CD8-positive, alpha-beta memory T cell (primary cell): ENCODE results near the gene PPP1R36. TPM values are rescaled to one million over a fixed set of nuclear protein-coding genes. Genes with fewer than 3 reads are reported as not detected.

Experiments
- CTCF ChIA-PET: fragments of 350-600 bp; sonication (Branson Sonifier 250); formaldehyde crosslinking; loops from one replicate; lab custom pipeline; 2021; ENCODE audit warnings: antibody characterized with exemption; lab: Charles Lee
- POLR2A ChIA-PET: fragments of 350-600 bp; sonication (Branson Sonifier 250); formaldehyde crosslinking; loops from one replicate; lab custom pipeline; 2021; ENCODE audit warnings: antibody characterized with exemption; lab: Charles Lee
- DNase-seq, 5 donors: peaks; one replicate each; pipeline versions ENCODE4 v3.0.0 to v3.0.0-alpha.2; 2020 to 2022; ENCODE audit warnings: mixed read lengths in 1 of 5
- H3K27ac ChIP-seq: one replicate; pipeline ENCODE4 v1.7.0; 2013; ENCODE audit warnings: low read depth, mild to moderate bottlenecking, low read length, moderate library complexity
- H3K27me3 ChIP-seq: 2 replicates; pipeline ENCODE4 v1.7.0; 2013; ENCODE audit warnings: low read length, mild to moderate bottlenecking; ENCODE audit not compliant: insufficient read depth, poor library complexity, severe bottlenecking
- H3K36me3 ChIP-seq: 2 replicates; pipeline ENCODE4 v1.7.0; 2013; ENCODE audit warnings: mild to moderate bottlenecking, low read length, moderate library complexity; ENCODE audit not compliant: insufficient read depth
- H3K4me1 ChIP-seq: 2 replicates; pipeline ENCODE4 v1.7.0; 2013; ENCODE audit warnings: mild to moderate bottlenecking, low read length, moderate library complexity; ENCODE audit not compliant: insufficient read depth
- H3K4me3 ChIP-seq: 2 replicates; pipeline ENCODE4 v1.7.0; 2013; ENCODE audit warnings: mild to moderate bottlenecking, low read length
- H3K9me3 ChIP-seq: 2 replicates; pipeline ENCODE4 v1.7.0; 2013; ENCODE audit warnings: mild to moderate bottlenecking, low read length
- H3K27ac Mint-ChIP-seq, 8 donors: one replicate each; pipeline ENCODE4 v1.8.0; 2020 to 2021; ENCODE audit warnings: mixed read lengths in 8 of 8, mild to moderate bottlenecking in 6 of 8, inconsistent platforms in 3 of 8, moderate library complexity in 3 of 8
- H3K27me3 Mint-ChIP-seq, 2 donors: one replicate each; pipeline ENCODE4 v1.8.0; 2020 to 2021; ENCODE audit warnings: mixed read lengths in 2 of 2, mild to moderate bottlenecking in 1 of 2, moderate library complexity in 1 of 2
- H3K36me3 Mint-ChIP-seq, 3 donors: one replicate each; pipeline ENCODE4 v1.8.0; 2020 to 2021; ENCODE audit warnings: mixed read lengths in 3 of 3, inconsistent platforms in 1 of 3, mild to moderate bottlenecking in 1 of 3
- H3K4me1 Mint-ChIP-seq, 3 donors: one replicate each; pipeline ENCODE4 v1.8.0; 2020 to 2021; ENCODE audit warnings: mixed read lengths in 3 of 3, inconsistent platforms in 1 of 3, mild to moderate bottlenecking in 1 of 3
- H3K4me3 Mint-ChIP-seq, 7 donors: one replicate each; pipeline ENCODE4 v1.8.0; 2020 to 2021; ENCODE audit warnings: mixed read lengths in 7 of 7, mild to moderate bottlenecking in 6 of 7, moderate library complexity in 4 of 7, inconsistent platforms in 2 of 7
- H3K9me3 Mint-ChIP-seq, 5 donors: one replicate each; pipeline ENCODE4 v1.8.0; 2020 to 2022; ENCODE audit warnings: mixed read lengths in 5 of 5, mild to moderate bottlenecking in 3 of 5, moderate library complexity in 2 of 5, inconsistent platforms in 1 of 5
- polyA plus RNA-seq: library from polyadenylated mRNA; unstranded; fragments of 300-500 nt; fragmentation: Illumina TruSeq; gene quantifications from one replicate; pipeline ENCODE4 v1.2.3, GENCODE V29; 2021
- total RNA-seq, 2 experiments: library from RNA; stranded (reverse); gene quantifications; one replicate each; pipeline ENCODE4 v1.2.3, GENCODE V29; 2021

Gene PPP1R36
- total and polyA plus RNA-seq, 3 experiments from 2014 or later = 0.22 to 0.25 (median 0.24) TPM

GRCh38 chr14:64541261-64541971 lies 8.3 kb upstream of the PPP1R36 start:
- peaks cover 18% of the 10 kb centered on the region for H3K4me1 ChIP-seq
- H3K27ac ChIP-seq = no peak overlapping the region
- H3K9me3 ChIP-seq = no peaks in the 10 kb centered on the region
- H3K4me3 Mint-ChIP-seq = peak overlapping the region; percentile 92 to 99 (median 95)
- peaks cover 0 to 6% (median 3%) of the 10 kb centered on the region in 5 donors for H3K9me3 Mint-ChIP-seq
- peaks cover 26 to 39% (median 37%) of the 10 kb centered on the region in 3 donors for H3K4me1 Mint-ChIP-seq
- ChIA-PET CTCF (interaction anchor here (2.0 to 2.2 kb wide), 2 partner anchors 10 to 36 kb away, joined by 7 to 16 read pairs; partner anchors contain the start of gene ZBTB1), POLR2A (interaction anchor here (0.6 kb wide), 2 partner anchors 13 to 1192 kb away, joined by 3 to 7 read pairs; no protein-coding TSS in a partner anchor)
- H3K27me3 Mint-ChIP-seq = peaks cover 0 to 6% of the 10 kb centered on the region in 2 donors
- no peaks in the 10 kb centered on the region for H3K36me3 ChIP-seq
- DNase-seq = peak in 2 of 5 donors; percentile 6 to 10
- H3K27me3 ChIP-seq = no peaks in the 10 kb centered on the region
- peaks cover 0 to 6% (median 0%) of the 10 kb centered on the region in 3 donors for H3K36me3 Mint-ChIP-seq
- peak overlapping the region in 3 of 8 donors; percentile 41 to 46 (median 42) for H3K27ac Mint-ChIP-seq
- H3K4me3 ChIP-seq = peak overlapping the region; percentile 92

GRCh38 chr14:64541972-64542835 lies 7.6 kb upstream of the PPP1R36 start:
- no peak overlapping the region for H3K27ac ChIP-seq
- ChIA-PET CTCF (interaction anchor here (2.2 kb wide), 1 partner anchor 37 kb away, joined by 7 read pairs; the partner anchor contains the start of gene ZBTB1), POLR2A (interaction anchor here (0.6 kb wide), 1 partner anchor 12 kb away, joined by 7 read pairs; no protein-coding TSS in a partner anchor)
- peak overlapping the region; percentile 12 to 77 (median 47) for H3K27ac Mint-ChIP-seq
- peak in 3 of 5 donors; percentile 4 to 48 (median 11) for DNase-seq
- H3K4me1 Mint-ChIP-seq = peaks cover 26 to 39% (median 37%) of the 10 kb centered on the region in 3 donors
- peaks cover 0 to 6% (median 0%) of the 10 kb centered on the region in 3 donors for H3K36me3 Mint-ChIP-seq
- H3K4me1 ChIP-seq = peaks cover 18% of the 10 kb centered on the region
- H3K4me3 Mint-ChIP-seq = peak overlapping the region; percentile 53 to 99 (median 95)
- H3K27me3 Mint-ChIP-seq = peaks cover 0 to 6% of the 10 kb centered on the region in 2 donors
- peaks cover 0 to 6% (median 3%) of the 10 kb centered on the region in 5 donors for H3K9me3 Mint-ChIP-seq
- peak overlapping the region; percentile 51 for H3K4me3 ChIP-seq
- H3K9me3 ChIP-seq = no peaks in the 10 kb centered on the region
- H3K36me3 ChIP-seq = no peaks in the 10 kb centered on the region
- no peaks in the 10 kb centered on the region for H3K27me3 ChIP-seq

DNA sequence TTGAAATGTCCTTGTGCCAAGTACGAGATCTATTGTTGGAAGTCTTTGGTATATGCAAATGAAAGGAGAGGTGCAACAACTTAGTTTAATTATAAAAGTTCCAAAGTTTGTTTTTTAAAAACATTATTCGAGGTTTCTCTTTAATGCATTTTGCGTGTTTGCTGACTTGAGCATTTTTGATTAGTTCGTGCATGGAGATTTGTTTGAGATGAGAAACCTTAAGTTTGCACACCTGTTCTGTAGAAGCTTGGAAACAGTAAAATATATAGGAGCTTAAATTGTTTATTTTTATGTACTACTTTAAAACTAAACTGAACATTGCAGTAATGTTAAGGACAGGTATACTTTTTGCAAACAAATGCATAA lies 6.9 kb upstream of the PPP1R36 start:
- POLR2A ChIA-PET = no interaction called here

DNA sequence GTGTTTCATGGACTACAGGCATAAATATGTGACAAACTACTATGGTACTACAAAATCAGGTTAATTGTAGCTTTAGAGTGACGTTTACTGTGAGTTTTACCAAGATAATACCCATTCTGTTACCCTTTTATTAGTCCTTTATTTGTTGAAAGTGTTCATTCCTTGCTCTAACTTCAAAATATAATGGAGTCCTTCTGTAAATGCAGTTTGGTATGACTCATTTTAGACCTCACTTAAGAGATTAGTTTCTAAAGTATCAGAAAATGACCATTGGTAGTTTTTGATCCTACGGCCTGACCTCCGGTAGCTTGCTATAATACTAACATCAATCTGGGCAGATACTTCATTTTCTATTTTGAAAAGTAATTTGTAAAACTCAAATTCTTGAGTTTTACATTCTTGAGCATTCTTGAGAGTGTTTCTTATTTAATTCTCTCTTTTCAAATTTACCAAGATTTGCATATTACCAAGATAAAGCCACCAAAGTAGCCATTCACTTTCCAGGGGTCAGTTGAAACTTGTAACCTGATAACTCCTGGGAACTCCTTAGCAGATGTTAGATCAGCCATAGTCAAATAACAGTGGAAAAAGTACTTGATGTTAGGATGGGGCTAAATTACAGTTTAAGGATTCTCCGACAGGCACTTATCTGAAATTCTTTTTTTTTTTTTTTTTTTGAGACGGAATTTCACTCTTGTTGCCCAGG lies 5.0 kb upstream of the PPP1R36 start:
- Histone ChIP-seq H3K9me3 (no peaks in the 10 kb centered on the region), H3K27me3 (no peaks in the 10 kb centered on the region), H3K4me1 (peaks cover 17% of the 10 kb centered on the region), H3K27ac (no peak overlapping the region), H3K4me3 (no peak overlapping the region), H3K36me3 (no peaks in the 10 kb centered on the region)
- H3K9me3 Mint-ChIP-seq = peaks cover 0 to 6% (median 3%) of the 10 kb centered on the region in 5 donors
- no peak overlapping the region for H3K27ac Mint-ChIP-seq
- peaks cover 29 to 41% (median 36%) of the 10 kb centered on the region in 3 donors for H3K4me1 Mint-ChIP-seq
- no peak overlapping the region for H3K4me3 Mint-ChIP-seq
- ChIA-PET CTCF (interaction anchor here (0.8 kb wide), 2 partner anchors 16 to 91 kb away, joined by 3 read pairs; no protein-coding TSS in a partner anchor), POLR2A (interaction anchor here (0.7 to 0.9 kb wide), 3 partner anchors 39 to 206 kb away, joined by 3 to 7 read pairs (median 3); no protein-coding TSS in a partner anchor)
- peaks cover 0 to 5% (median 0%) of the 10 kb centered on the region in 3 donors for H3K36me3 Mint-ChIP-seq
- peaks cover 0 to 6% of the 10 kb centered on the region in 2 donors for H3K27me3 Mint-ChIP-seq
- DNase-seq = no peak

More for the DNA sequence above, 6.9 kb upstream of the PPP1R36 start:
- Histone ChIP-seq H3K27ac (no peak overlapping the region), H3K4me3 (no peak overlapping the region), H3K27me3 (no peaks in the 10 kb centered on the region), H3K4me1 (peaks cover 18% of the 10 kb centered on the region), H3K9me3 (no peaks in the 10 kb centered on the region), H3K36me3 (no peaks in the 10 kb centered on the region)
- peaks cover 0 to 6% (median 0%) of the 10 kb centered on the region in 3 donors for H3K36me3 Mint-ChIP-seq
- peaks cover 0 to 6% (median 3%) of the 10 kb centered on the region in 5 donors for H3K9me3 Mint-ChIP-seq
- H3K4me3 Mint-ChIP-seq = peak overlapping the region; percentile 53 to 99 (median 95)
- CTCF ChIA-PET = interaction anchor here (1.4 to 2.2 kb wide), 2 partner anchors 13 to 38 kb away, joined by 4 to 7 read pairs; partner anchors contain the start of gene ZBTB1
- no peak for DNase-seq
- H3K27me3 Mint-ChIP-seq = peaks cover 0 to 6% of the 10 kb centered on the region in 2 donors
- H3K27ac Mint-ChIP-seq = peak overlapping the region in 3 of 8 donors; percentile 12 to 72 (median 51)
- peaks cover 26 to 39% (median 37%) of the 10 kb centered on the region in 3 donors for H3K4me1 Mint-ChIP-seq

GRCh38 chr14:64549016-64549415 lies 745 bp upstream of the PPP1R36 start:
- DNase-seq = no peak
- H3K27me3 Mint-ChIP-seq = peaks cover 0 to 4% of the 10 kb centered on the region in 2 donors
- POLR2A ChIA-PET = no interaction called here

GRCh38 chr14:64550621-64551333 lies 1.0 kb downstream of the PPP1R36 start:
- peaks cover 13 to 15% (median 15%) of the 10 kb centered on the region in 3 donors for H3K4me1 Mint-ChIP-seq
- Histone ChIP-seq H3K27ac (no peak overlapping the region), H3K4me3 (no peak overlapping the region), H3K4me1 (peaks cover 17% of the 10 kb centered on the region), H3K27me3 (no peaks in the 10 kb centered on the region), H3K36me3 (no peaks in the 10 kb centered on the region), H3K9me3 (no peaks in the 10 kb centered on the region)
- H3K27me3 Mint-ChIP-seq = peaks cover 0 to 2% of the 10 kb centered on the region in 2 donors
- H3K9me3 Mint-ChIP-seq = no peaks in the 10 kb centered on the region
- H3K4me3 Mint-ChIP-seq = peak overlapping the region; percentile 73 to 90 (median 80)
- CTCF ChIA-PET = interaction anchor here (1.2 to 2.2 kb wide), 3 partner anchors 10 to 159 kb away, joined by 3 to 16 read pairs (median 3); partner anchors contain the start of gene HSPA2
- DNase-seq = no peak
- H3K27ac Mint-ChIP-seq = peak overlapping the region in 4 of 8 donors; percentile 4 to 92 (median 74)
- POLR2A ChIA-PET = interaction anchor here (1.2 kb wide), 1 partner anchor 46 kb away, joined by 3 read pairs; the partner anchor contains the start of gene ZBTB1
- no peaks in the 10 kb centered on the region for H3K36me3 Mint-ChIP-seq

More at GRCh38 chr14:64549016-64549415, 745 bp upstream of the PPP1R36 start:
- H3K4me3 Mint-ChIP-seq = peak overlapping the region; percentile 49 to 81 (median 54)
- H3K9me3 Mint-ChIP-seq = no peaks in the 10 kb centered on the region
- Histone ChIP-seq H3K4me1 (peaks cover 17% of the 10 kb centered on the region), H3K4me3 (no peak overlapping the region), H3K36me3 (no peaks in the 10 kb centered on the region), H3K27ac (no peak overlapping the region), H3K9me3 (no peaks in the 10 kb centered on the region), H3K27me3 (no peaks in the 10 kb centered on the region)
- no peak overlapping the region for H3K27ac Mint-ChIP-seq
- no peaks in the 10 kb centered on the region for H3K36me3 Mint-ChIP-seq
- H3K4me1 Mint-ChIP-seq = peaks cover 13 to 15% (median 15%) of the 10 kb centered on the region in 3 donors
- CTCF ChIA-PET = interaction anchor here (0.7 to 1.6 kb wide), 2 partner anchors 9 to 119 kb away, joined by 3 to 6 read pairs; partner anchors contain the start of gene HSPA2
